Left ventricle myocardium inferior (tissue), 1 donor: ENCODE measurements around the gene CIAO2B. TPM values are rescaled to one million over a fixed set of nuclear protein-coding genes. Genes with fewer than 3 reads are reported as not detected.
"Not testable (repeated sequence)": the region's sequence is repeated elsewhere in the genome, so short reads cannot be mapped to it uniquely, and the experiment has no call there.

Experiments
- DNase-seq: peaks from one replicate; pipeline ENCODE4 v3.0.0-alpha.2; 2020
- H3K27ac ChIP-seq: fragments of 200-600 bp; replicated peaks from 2 replicates; pipeline ENCODE4 v1.8.0; 2021
- H3K27me3 ChIP-seq: fragments of 200-600 bp; 2 replicates; pipeline ENCODE4 v1.8.0; 2021; ENCODE audit warnings: low read depth
- H3K36me3 ChIP-seq: fragments of 200-600 bp; 2 replicates; pipeline ENCODE4 v1.8.0; 2021
- H3K4me1 ChIP-seq: fragments of 200-600 bp; 2 replicates; pipeline ENCODE4 v1.8.0; 2021
- H3K4me3 ChIP-seq: fragments of 200-600 bp; 2 replicates; pipeline ENCODE4 v1.8.0; 2021; ENCODE audit warnings: mild to moderate bottlenecking, moderate library complexity
- H3K9me3 ChIP-seq: fragments of 200-600 bp; replicated peaks from 2 replicates; pipeline ENCODE4 v1.8.0; 2021
- CTCF ChIP-seq: fragments of 200-600 bp; IDR thresholded peaks from 2 replicates; pipeline ENCODE4 v1.8.0; 2021; ENCODE audit warnings: antibody characterized with exemption, mild to moderate bottlenecking, borderline replicate concordance
- intact Hi-C: fragments of 100-400 bp; cut with micrococcal nuclease; formaldehyde crosslinking; loops from one replicate; pipeline ENCODE4 v1.11.0; 2022
- total RNA-seq: library from RNA; stranded (reverse); fragmentation: NEBNext Ultra II Directional; extraction: Animal tissue kit (Norgen Biotek cat#: 25700); gene quantifications from one replicate; pipeline ENCODE4 v1.2.1, GENCODE V29; 2021
- donor health status: DM: no; HTN: yes; CAD: no; lungs with severe emphysema.

CIAO2B gene
- total RNA-seq, 1 donor from 2014 or later, result 127 TPM

GRCh38 chr16:66975302-66975893 lies 41.2 kb upstream of the CIAO2B start:
- H3K9me3 ChIP-seq, result no peaks in the 10 kb centered on the region
- H3K36me3 ChIP-seq, result no peaks in the 10 kb centered on the region
- peaks cover 8% of the 10 kb centered on the region for H3K27me3 ChIP-seq
- H3K4me3 ChIP-seq, result no peak overlapping the region
- no peaks in the 10 kb centered on the region for H3K4me1 ChIP-seq
- H3K27ac ChIP-seq, result no peak overlapping the region
- intact Hi-C loops, result loop anchor here (5.0 kb wide), 1 partner anchor 177 kb away; the partner anchor contains the start of gene B3GNT9
- no peak for DNase-seq
- TF ChIP-seq CTCF, result no peak

- H3K4me3 ChIP-seq, DNase-seq, H3K9me3 ChIP-seq, H3K4me1 ChIP-seq, H3K36me3 ChIP-seq, H3K27ac ChIP-seq, H3K27me3 ChIP-seq: not testable (repeated sequence)
- intact Hi-C loops, result loop anchor here (5.0 kb wide), 1 partner anchor 177 kb away; the partner anchor contains the start of gene B3GNT9
These were observed 40.7 kb upstream of the CIAO2B start for GRCh38 chr16:66974932-66975246.

- H3K9me3 ChIP-seq, H3K27me3 ChIP-seq, H3K36me3 ChIP-seq, intact Hi-C loops, DNase-seq, H3K4me3 ChIP-seq, H3K4me1 ChIP-seq, H3K27ac ChIP-seq: not testable (repeated sequence)
These were observed 40.1 kb upstream of the CIAO2B start for GRCh38 chr16:66974156-66974931.

GRCh38 chr16:66973716-66974115 lies 39.5 kb upstream of the CIAO2B start:
- no peaks in the 10 kb centered on the region for H3K4me1 ChIP-seq
- no peak for TF ChIP-seq CTCF
- intact Hi-C loops, result no loop called here
- no peaks in the 10 kb centered on the region for H3K9me3 ChIP-seq
- H3K4me3 ChIP-seq, result no peak overlapping the region
- DNase-seq, result no peak
- H3K27me3 ChIP-seq, result peaks cover 8% of the 10 kb centered on the region
- H3K27ac ChIP-seq, result no peak overlapping the region
- H3K36me3 ChIP-seq, result no peaks in the 10 kb centered on the region

- H3K36me3 ChIP-seq, result no peaks in the 10 kb centered on the region
- no peak for DNase-seq
- H3K27me3 ChIP-seq, result peaks cover 8% of the 10 kb centered on the region
- H3K4me3 ChIP-seq, result no peak overlapping the region
- H3K4me1 ChIP-seq, result no peaks in the 10 kb centered on the region
- no peaks in the 10 kb centered on the region for H3K9me3 ChIP-seq
- intact Hi-C loops, result no loop called here
- no peak overlapping the region for H3K27ac ChIP-seq
- no peak for TF ChIP-seq CTCF
These were observed 38.8 kb upstream of the CIAO2B start for GRCh38 chr16:66972983-66973382.

GRCh38 chr16:66970775-66971720 lies 36.8 kb upstream of the CIAO2B start:
- intact Hi-C loops, result no loop called here
- TF ChIP-seq CTCF, result no peak

More at GRCh38 chr16:66970775-66971720, 36.8 kb upstream of the CIAO2B start:
- Histone ChIP-seq H3K36me3 (no peaks in the 10 kb centered on the region), H3K9me3 (no peaks in the 10 kb centered on the region), H3K27me3 (peaks cover 8% of the 10 kb centered on the region), H3K27ac (no peak overlapping the region), H3K4me3 (no peak overlapping the region), H3K4me1 (no peaks in the 10 kb centered on the region)
- no peak for DNase-seq
